Right renal cortex interstitium (tissue), 3 donors: ENCODE data around the gene SASH1. TPM values are rescaled to one million over a fixed set of nuclear protein-coding genes. Genes with fewer than 3 reads are reported as not detected.

ENCODE experiments used
- DNase-seq, 3 donors: peaks; one replicate each; pipeline ENCODE4 v3.0.0-alpha.2; 2013; ENCODE audit warnings: low read depth in 3 of 3, low spot score in 2 of 3
- polyA plus RNA-seq, 3 donors: library from polyadenylated mRNA; unstranded; fragments of 120-200 nt; gene quantifications; one replicate each; pipeline ENCODE4 v1.2.1, GENCODE V29; 2013; ENCODE audit not compliant: insufficient read length in 3 of 3

The SASH1 gene
- polyA plus RNA-seq, 3 donors = 26.7 to 27.7 (median 26.9) TPM

DNA sequence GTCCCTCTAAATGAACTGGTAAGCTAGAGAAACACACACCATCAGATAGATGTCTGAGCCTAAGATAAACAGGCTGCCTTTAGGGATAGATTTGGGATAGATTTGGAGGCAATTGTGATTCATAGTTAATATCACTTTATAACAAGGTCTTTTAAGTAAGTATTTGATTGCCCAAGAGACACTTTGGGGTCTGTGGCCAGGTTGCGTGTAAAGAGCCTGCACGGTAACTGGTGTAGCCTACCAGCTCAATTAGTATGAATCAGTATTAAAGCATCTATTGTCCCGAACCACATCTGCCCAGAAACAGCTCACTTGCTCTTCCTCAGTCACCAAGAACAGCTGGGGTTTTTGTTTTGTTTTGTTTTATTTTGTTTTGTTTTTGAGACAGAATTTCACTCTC, 193.3 kb downstream of the SASH1 start:
- no peak for DNase-seq

DNA sequence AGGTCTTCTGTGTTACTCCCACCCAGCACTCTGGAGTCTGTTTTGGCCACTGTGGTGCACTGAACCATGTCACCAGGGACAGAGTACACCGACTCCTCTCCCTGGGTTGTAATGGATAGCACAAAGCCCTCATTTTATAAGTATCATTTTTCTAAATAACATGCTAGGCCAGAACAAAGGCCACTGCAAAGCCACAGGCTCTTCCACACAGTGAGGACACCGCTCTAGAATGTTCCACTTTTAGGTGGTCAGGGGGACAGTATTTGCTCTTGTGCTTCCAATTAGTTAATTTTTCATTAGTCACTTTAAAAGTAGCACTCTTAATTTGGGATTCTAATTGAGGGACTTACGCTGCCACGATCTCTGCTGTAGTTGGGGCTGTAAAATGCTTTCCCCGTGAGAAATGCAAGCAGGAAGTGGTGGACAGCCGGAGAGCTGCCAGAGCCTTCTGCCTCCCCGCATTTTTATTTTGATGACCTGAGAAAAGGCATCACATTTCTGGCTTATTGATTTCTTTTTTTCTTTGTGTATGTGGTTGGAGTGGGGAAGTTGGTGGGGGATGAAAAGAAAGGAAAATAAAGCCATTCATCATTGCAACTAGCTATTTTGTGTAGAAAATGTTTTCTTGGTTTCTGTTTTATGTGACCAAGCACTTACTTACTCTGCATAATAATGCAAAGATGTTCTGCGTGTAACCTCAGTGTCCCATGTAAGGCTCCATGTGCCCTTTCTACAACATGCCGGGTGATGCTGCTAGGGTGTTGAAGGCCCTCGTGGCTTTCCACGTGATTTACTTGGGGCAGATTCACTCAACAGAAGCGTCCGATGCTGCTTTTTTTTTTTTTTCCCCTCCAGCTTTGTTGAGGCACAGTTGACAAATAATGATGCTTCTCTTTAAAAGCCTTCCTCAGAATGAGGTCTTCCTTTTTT, 195.9 kb downstream of the SASH1 start:
- peak in 1 of 3 donors; percentile 61 for DNase-seq

DNA sequence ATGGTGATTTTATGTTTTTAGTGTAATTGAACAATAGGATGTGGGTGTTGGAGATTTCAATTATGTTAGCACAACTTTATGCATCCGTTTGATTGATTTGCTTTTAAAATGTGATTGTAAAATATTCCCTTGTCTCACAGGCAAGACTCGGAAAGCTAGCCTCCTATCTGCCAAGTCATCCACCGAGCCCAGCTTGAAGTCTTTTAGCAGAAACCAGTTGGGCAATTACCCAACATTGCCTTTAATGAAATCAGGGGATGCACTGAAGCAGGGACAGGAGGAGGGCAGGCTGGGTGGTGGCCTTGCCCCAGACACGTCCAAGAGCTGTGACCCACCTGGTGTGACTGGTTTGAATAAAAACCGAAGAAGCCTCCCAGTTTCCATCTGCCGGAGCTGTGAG, 200.9 kb downstream of the SASH1 start:
- no peak for DNase-seq

DNA sequence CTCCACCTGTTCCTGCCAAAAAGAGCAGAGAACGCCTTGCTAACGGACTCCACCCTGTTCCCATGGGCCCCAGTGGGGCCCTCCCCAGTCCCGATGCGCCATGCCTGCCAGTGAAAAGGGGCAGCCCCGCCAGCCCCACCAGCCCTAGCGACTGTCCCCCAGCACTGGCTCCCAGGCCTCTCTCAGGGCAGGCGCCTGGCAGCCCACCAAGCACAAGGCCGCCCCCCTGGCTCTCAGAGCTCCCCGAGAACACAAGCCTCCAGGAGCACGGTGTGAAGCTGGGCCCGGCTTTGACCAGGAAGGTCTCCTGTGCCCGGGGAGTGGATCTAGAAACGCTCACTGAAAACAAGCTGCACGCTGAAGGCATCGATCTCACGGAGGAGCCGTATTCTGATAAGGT, 201.8 kb downstream of the SASH1 start:
- no peak for DNase-seq

DNA sequence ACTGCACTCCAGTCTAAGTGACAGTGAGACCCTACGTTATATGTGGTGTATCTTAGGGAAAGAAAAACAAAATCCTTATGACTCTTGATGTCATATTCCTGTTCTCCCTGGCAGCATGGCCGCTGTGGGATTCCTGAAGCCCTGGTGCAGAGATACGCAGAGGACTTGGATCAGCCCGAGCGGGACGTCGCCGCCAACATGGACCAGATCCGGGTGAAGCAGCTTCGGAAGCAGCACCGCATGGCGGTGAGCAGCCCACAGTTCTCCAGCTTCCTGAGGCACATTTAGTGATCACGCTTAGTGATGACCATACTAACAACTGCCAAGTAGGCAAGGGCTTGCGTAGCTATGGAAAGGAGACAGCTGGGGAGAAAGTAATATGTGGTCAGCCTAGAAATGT, 203.3 kb downstream of the SASH1 start:
- DNase-seq = no peak

DNA sequence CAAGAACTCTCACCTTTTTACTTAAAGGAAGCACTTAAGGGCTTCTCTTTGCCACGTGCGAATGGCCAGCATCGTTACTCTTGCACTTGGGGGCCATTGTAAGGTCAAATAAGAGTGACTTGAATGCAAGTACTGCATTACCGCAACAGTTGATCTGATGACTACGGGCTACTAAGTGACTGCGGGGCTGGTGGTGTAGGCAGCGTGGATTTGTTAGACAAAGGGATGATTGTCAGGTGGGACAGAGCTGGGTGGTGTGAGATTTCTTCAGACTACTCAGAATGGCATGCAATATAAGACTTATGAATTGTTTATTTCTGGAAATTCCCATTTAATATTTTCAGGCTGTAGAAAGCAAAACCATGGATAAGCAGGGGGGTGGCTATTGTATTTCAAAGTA, 204.5 kb downstream of the SASH1 start:
- no peak for DNase-seq

DNA sequence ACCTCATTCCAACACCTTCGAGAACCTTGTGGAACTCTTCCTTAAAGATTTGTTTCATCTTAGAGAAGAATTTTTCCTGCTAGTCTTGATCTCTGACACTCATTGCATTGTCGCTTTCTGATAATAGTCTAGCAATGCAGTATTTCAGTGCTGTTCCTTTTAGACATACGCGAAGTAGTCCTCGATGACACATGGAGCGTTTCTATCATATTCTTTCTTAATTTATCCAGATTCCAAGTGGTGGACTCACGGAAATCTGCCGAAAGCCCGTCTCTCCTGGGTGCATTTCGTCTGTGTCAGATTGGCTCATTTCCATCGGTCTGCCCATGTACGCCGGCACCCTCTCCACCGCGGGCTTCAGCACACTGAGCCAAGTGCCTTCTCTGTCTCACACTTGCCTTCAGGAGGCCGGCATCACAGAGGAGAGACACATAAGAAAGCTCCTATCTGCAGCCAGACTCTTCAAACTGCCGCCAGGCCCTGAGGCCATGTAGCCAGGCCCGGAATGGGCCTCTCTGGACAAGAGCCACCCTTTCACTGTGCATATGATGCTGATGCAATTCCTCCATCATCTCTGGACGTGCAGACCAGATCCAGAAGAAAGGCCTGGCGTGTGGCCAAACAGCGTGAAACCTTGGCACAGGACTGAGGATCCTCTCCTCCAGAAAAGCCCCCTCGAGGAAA, 205.6 kb downstream of the SASH1 start:
- DNase-seq = no peak

DNA sequence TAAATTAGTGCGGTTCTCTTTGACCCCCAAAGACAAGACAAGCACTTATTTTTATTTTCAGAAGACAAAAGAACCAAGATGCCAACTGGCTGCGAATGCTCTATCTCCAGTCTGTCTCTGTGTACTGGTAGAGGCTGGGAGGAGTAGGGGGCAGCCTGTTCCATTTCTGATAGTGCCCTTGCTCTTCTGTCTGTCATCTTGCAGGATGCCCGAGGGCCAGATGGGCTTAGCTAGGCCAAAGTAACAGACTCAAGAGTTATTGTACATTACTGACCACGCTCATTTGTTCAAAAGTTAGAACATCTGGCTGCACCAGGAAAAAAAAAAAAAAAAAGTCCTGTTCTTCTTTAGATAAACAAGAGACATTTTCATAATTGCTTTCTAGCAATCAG, 206.1 kb downstream of the SASH1 start:
- no peak for DNase-seq

DNA sequence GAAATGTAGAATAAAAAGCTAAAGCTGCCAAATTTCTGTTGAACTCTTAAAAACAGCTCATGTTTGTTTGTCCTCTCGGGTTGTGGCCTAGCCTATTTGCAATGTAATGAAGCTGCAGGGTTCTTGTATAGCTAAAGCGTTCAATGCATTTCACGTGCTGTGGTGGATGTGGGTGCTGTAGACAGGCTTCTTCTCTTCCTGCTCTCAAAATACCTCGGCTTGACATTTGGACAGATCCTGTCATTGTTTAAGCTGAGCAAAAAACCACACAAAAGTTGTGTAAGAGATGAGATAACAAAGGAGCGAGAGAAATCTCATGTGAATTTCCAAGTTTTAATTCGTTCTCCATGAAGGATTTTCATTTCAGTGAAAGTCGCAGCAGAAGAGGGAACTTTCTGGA, 207.9 kb downstream of the SASH1 start:
- DNase-seq = no peak

DNA sequence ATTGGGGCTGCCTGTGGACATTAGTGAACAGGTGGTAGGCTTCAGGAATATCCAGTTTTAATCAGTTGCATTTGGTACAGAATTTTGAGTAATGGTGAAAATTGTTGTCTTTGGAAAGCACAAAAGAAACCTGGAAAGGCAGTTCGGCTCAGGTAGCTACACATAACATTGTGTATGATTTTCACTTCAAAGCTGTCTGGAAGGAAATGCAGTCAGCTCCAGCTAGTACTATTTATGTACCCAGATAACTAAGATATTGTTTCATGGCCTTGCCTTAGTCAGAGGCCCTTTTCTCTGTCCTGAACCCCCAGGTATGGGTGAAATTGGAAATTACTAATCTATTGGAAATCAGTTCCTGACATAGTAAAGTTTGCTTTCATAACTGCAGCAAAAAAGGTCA, 208.6 kb downstream of the SASH1 start:
- DNase-seq = no peak

DNA sequence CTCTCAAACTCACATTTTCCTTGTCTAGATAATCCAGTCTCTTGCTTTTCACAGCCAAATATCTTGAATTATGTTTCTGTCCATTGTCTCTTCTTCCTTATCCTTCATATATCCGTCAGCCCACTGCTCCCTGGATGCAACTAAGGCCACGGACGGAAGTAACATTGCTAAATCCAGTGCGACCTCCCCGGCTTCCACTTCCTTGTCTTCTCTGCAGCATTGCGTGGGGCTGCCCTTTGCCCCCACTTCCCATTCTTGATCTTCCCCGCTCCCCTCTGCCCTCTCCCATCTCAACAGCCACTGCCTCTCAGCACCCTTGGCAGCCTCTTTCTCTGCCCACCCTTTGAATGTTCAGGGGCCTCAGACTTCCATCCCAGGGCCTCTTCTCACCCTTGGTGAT, 213.8 kb downstream of the SASH1 start:
- DNase-seq = no peak

DNA sequence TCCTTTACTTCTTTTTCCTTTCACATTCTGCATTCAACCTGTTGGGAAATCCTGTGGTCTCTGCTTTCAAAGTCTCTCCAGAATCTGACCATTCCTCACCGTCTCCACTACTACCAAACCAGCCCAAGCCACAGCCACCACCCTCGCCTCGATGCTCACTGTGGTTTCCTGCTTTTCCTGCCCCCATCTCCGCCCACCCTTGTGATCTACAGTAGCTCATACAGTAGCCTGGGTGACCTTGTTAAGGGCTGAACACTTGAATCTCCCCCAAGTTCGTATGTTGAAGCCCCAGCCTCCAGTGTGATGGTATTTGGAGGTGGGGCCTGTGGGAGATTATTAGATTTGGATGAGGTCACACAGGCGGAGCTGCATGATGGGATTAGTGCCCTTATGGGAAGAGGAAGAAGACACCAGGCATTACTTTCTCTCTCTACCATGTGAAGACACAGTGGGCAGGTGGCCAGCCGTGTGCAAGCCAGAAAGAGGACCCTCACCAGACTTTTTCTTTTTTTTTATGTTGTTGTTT, 215.2 kb downstream of the SASH1 start:
- DNase-seq = no peak

DNA sequence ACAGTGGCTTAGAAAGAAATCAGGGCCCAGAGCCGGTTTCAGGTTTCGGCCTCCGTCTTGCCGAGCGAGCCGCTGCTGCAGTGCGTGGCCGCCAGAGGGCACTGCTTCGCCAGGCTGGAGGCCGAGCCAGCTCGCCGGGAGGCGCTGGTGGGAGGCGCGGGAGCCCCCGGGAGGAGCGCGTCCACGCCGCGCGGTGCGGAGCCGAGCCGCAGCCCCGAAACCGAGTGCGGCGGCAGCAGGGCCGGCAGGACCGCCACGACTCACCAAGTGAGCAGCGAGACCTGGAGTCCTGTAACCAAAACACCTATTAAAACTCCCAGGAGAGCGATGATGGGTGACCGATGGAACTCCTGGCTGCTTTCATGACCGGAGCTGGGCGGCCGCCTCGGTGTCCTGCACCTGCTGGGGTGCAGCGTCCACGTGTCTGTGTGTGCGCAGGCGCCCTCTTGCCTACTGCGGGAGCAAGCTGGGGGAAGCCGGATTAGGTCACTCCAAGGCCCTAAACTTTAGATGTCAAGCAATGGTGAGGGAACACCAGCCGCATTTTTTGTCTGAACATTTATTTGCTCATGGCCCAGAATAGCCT, 217.3 kb downstream of the SASH1 start:
- peak; percentile 61 to 74 (median 71) for DNase-seq

DNA sequence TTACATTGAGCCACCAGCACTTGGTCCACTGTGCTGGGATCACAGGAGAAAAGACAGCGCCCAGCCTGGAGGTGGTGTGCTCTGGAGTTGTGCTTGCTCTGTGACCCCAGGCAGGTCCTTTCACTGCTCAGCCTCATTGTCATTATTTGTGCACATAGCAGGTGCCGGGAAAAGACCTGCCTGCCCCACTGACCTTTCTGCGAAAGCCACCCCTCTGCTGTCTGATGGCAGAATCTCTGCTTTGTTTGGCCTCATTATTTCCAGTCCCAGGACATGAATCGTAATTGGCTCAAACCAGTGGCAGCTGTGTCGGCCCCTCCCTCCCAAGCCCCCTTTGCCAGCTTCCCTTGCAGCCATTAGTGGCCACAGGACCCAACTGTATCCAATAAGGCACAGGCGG, 219.0 kb downstream of the SASH1 start:
- DNase-seq = no peak

DNA sequence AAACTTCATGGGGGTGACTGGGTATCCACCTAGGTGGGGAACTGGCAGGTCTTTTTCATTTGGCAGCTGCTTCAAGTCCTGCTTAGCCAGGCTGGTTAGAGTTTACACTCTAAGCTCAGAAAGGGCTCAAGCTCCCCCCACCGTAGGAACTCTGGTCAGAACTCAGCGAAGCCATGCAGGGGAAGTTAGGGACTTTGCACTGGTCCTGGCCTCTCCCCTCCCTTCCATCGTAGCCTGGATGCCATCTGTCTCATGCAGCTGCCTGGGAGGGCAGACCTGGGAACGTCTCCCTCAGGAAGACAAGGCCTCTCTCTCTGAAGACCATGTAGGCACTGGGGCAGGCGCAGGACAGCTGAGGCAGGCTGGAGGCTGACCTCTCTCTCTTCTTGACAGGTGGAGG, 220.4 kb downstream of the SASH1 start:
- no peak for DNase-seq

DNA sequence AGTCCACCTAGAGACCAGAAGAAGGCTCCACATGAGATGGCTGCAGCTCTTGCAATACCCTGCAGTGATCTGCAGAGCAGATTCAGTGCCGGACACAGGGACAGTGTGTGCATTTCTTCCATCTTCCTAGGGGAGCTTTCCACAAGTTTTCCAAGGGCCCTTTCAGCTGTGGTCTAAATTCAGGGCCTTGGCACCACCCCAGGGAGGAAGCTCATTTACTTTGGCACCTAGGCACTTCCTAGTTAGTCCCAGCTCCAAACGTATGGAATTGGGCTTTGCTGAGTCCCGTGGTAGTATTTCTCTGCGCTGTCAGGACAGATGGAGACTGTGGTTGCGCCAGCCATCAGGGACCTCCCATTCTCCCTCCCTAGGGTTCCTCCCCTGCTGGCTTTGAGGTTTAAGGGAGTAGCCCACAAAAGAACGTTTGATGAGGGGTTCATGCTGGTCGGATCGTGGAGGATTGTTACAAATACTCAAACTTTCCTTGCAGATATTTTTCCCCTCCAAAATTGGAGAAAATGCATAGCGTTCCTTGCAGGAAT, 221.9 kb downstream of the SASH1 start:
- no peak for DNase-seq

DNA sequence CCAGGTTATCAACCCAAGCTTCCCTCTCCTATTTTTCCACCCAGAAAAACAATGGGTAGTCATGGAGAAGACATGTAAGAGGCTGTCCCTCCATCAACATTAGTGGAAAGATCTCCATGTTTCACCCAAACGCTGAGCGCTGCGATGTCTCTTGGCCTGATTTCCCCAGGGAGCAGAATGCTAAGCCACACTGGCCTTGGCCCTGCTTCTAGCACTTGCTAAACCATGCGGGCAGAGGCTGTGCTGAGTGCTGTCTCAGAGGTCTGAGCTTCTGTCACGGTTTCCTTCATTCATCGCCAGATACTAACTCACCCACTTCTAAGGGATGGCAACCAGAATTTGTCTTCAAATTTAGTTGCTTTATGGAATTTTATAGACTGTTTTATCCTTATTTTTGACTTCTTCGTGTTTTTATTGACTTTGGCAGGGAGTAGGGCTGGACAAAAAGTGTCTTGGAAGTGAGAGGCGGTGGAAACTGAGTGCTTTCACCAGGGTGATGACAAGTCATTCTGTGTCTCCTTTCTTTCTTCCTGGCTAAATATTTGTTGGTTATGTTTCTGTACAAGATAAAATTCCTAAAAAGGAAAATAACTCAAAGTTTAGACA, 222.8 kb downstream of the SASH1 start:
- no peak for DNase-seq

DNA sequence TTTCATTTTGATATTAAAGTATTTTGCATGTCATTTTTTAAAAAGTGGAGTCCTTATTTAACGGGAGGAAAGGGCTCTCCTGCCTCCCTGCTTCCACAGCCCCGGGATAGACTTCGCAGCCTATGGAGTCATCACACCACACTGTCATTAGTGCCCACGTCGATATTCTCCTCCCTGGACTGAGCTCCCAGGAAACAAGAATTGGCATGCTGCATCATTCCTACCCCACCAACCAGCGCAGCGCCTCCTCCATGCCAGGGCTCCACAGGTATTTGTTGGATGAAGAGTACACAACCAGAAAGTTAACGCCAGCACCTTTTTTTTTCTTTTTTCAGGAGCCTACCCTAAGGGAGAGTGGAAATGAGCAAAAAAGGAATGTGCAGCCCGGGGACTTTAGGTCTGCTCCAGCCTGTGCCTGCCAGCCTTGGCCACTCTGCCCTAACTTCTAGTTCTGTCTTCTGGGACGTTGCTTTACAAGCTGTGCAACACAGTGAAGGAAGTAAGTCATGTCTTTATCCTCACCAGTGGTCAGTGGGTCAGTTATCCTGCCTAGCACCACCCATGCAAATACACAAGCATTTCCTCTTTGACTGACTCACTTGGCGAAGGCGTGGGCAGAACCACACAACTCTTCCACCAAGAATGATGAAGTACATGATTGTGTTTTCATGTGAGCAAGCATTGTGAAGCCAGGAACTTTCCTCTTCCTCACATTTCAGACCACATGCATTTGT, 223.5 kb downstream of the SASH1 start:
- DNase-seq = no peak

DNA sequence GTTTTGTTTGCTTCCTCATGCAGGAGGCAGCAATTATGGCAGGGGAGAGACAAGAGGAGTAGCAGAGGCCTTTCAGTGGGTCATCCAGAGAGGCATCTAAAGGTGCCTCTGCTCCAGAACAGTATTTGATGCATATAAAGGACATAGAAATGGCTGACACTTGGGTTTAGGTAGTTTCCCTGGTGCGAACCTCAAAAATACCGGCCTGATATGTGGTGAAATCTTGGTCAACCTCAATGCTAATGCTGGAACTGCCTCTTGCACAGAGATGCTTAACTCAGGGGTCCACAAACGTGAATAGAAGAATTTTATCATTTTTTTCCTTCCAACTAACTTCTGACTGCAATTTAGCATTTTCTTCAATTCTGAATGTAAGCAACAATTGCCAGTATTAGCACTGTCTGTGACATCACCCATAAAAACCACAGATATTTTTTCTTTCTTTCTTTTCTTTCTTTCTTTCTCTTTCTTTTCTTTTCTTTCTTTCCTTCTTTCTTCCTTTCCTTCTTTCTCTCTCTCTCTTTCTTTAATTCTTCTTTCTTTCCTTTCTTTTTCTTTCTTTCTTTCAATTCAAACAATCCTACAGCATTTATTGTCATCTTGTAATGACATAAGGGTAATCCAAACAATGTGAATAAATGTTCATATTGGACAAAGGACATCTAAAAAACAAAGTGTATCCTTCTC, 224.2 kb downstream of the SASH1 start:
- DNase-seq = no peak

DNA sequence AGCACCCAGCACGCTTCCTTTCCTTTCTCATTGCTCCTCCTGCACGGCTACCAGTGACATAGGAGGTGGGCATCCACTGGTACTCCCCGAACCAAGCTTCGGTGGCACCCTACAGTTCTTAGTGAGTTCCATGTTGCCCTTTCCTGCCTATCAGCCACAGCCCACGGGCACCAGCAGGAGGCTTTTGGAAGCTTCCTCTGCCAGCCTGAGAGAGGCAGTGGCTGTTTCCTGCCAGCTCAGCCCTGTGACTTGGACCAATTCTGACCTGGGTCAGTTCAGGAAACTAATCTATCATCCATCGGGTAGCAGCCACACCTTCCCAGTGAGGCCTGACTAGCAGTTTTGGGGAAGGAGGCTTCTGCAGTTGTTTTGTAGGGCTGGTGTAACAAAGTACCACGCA, 227.8 kb downstream of the SASH1 start:
- DNase-seq = no peak
